Superior temporal gyrus (tissue), 1 donor: ENCODE data around the gene IRS1.

Experiments used
- DNase-seq: peaks from one replicate; pipeline ENCODE4 v3.0.0-alpha.2; 2016; ENCODE audit errors: extremely low spot score

The IRS1 gene

GRCh38 chr2:226758921-226759640, 40.5 kb downstream of the IRS1 start:
- no peak for DNase-seq

GRCh38 chr2:226756131-226756530, 43.5 kb downstream of the IRS1 start:
- no peak for DNase-seq

GRCh38 chr2:226755631-226756030, 44.0 kb downstream of the IRS1 start:
- no peak for DNase-seq

- DNase-seq, result no peak
Measured at GRCh38 chr2:226754821-226755604, 44.6 kb downstream of the IRS1 start.

GRCh38 chr2:226752887-226753286, 46.7 kb downstream of the IRS1 start:
- DNase-seq, result no peak

GRCh38 chr2:226747288-226747687, 52.3 kb downstream of the IRS1 start:
- no peak for DNase-seq

- DNase-seq, result no peak
Measured at GRCh38 chr2:226746196-226746800, 53.3 kb downstream of the IRS1 start.

- DNase-seq, result no peak
Measured at GRCh38 chr2:226743915-226744314, 55.7 kb downstream of the IRS1 start.

- peak; percentile 44 for DNase-seq
Measured at GRCh38 chr2:226742347-226742746, 57.3 kb downstream of the IRS1 start.

- no peak for DNase-seq
Measured at GRCh38 chr2:226740039-226740648, 59.5 kb downstream of the IRS1 start.

- DNase-seq, result no peak
Measured at GRCh38 chr2:226739545-226740030, 60.0 kb downstream of the IRS1 start.

GRCh38 chr2:226738821-226739544, 60.6 kb downstream of the IRS1 start:
- no peak for DNase-seq

- DNase-seq, result no peak
Measured at GRCh38 chr2:226738191-226738820, 61.3 kb downstream of the IRS1 start.

GRCh38 chr2:226736382-226736781, 63.2 kb downstream of the IRS1 start:
- no peak for DNase-seq

- no peak for DNase-seq
Measured at GRCh38 chr2:226733927-226734564, 65.6 kb downstream of the IRS1 start.

GRCh38 chr2:226733189-226733858, 66.3 kb downstream of the IRS1 start:
- no peak for DNase-seq

GRCh38 chr2:226732478-226733188, 67.0 kb downstream of the IRS1 start:
- no peak for DNase-seq

- DNase-seq, result no peak
Measured at GRCh38 chr2:226730481-226730880, 69.1 kb downstream of the IRS1 start.

- DNase-seq, result no peak
Measured at GRCh38 chr2:226728996-226729395, 70.6 kb downstream of the IRS1 start.
